K562 (cell line): ENCODE results near the gene ANP32B. TPM values are rescaled to one million over a fixed set of nuclear protein-coding genes. Genes with fewer than 3 reads are reported as not detected.

ENCODE experiments used
- ESRRA ChIP-seq: fragments of 450-650 bp; IDR thresholded peaks from 2 replicates; pipeline ENCODE4 v1.6.1; 2014; ENCODE audit warnings: low read depth, mild to moderate bottlenecking, moderate library complexity, borderline replicate concordance
- HNRNPL ChIP-seq: fragments of 200-400 bp; formaldehyde crosslinking; IDR thresholded peaks from 2 replicates; pipeline ENCODE4 v1.6.1; 2017; ENCODE audit warnings: low read depth, mild to moderate bottlenecking, low read length
- HSF4 ChIP-seq: fragments of 250-450 bp; sonication (Bioruptor Pico); IDR thresholded peaks from 2 replicates; pipeline ENCODE4 v2.1.2; 2022; ENCODE audit warnings: mild to moderate bottlenecking, moderate library complexity, borderline replicate concordance
- JUN ChIP-seq, 2 experiments: sonication (generic) in 1 of 2; formaldehyde crosslinking in 1 of 2; IDR thresholded peaks; 2 replicates each; pipeline versions ENCODE4 v1.6.1 to v1.8.0; 2012 to 2022; ENCODE audit warnings: borderline replicate concordance in 2 of 2, mild to moderate bottlenecking in 2 of 2, improper control_type of control experiment in 1 of 2, low read depth in 1 of 2, low read length in 1 of 2, missing genetic modification reagents in 1 of 2
- KLF13 ChIP-seq: fragments of 450-650 bp; IDR thresholded peaks from 2 replicates; pipeline ENCODE4 v1.6.1; 2016; ENCODE audit warnings: missing genetic modification characterization, low read depth, mild to moderate bottlenecking, missing compliant biosample characterization, moderate library complexity, borderline replicate concordance
- MCM3 ChIP-seq: fragments of 450-650 bp; IDR thresholded peaks from 2 replicates; pipeline ENCODE4 v1.6.1; 2016
- PHF21A ChIP-seq: fragments of 450-650 bp; IDR thresholded peaks from 2 replicates; pipeline ENCODE4 v1.6.1; 2017; ENCODE audit warnings: low read depth, borderline replicate concordance
- SMARCA5 ChIP-seq: fragments of 450-650 bp; IDR thresholded peaks from 2 replicates; pipeline ENCODE4 v1.6.1; 2016
- SRSF3 ChIP-seq: fragments of 200-400 bp; formaldehyde crosslinking; IDR thresholded peaks from 2 replicates; pipeline ENCODE4 v1.6.1; 2016; ENCODE audit warnings: mild to moderate bottlenecking, low read length, moderate library complexity; ENCODE audit not compliant: insufficient read depth
- TSC22D4 ChIP-seq: fragments of 450-650 bp; IDR thresholded peaks from 2 replicates; pipeline ENCODE4 v1.6.1; 2016; ENCODE audit warnings: missing genetic modification characterization, missing biosample characterization, control low read depth
- U2AF1 ChIP-seq: fragments of 200-400 bp; formaldehyde crosslinking; optimal IDR thresholded peaks from 2 replicates; pipeline ENCODE3; 2017; ENCODE audit warnings: mild to moderate bottlenecking, low read depth, low read length, moderate library complexity
- ZNF197 ChIP-seq: fragments of 200-800 bp; sonication (Bioruptor generic); IDR thresholded peaks from 2 replicates; pipeline ENCODE4 v1.6.1; 2016; ENCODE audit warnings: low read depth, missing genetic modification characterization, missing compliant biosample characterization
- polyA plus RNA-seq, 8 experiments: library from polyadenylated mRNA; depleted of rRNA in 4 of 8; stranded (reverse) in 5 of 8; unstranded in 3 of 8; fragments of >200 nt; fragmentation: Nextera tagmentation in 2 of 8; fragmentation: Illumina TruSeq in 1 of 8; extraction: Ambion mirVana in 2 of 8; extraction: Trizol in 1 of 8; gene quantifications; 2 replicates each; pipeline versions ENCODE4 v1.2.1 to v1.2.3, GENCODE V29; 2011 to 2014; ENCODE audit warnings: inconsistent platforms in 1 of 8, missing spikeins in 1 of 8
- total RNA-seq, 7 experiments: library from RNA; depleted of rRNA in 6 of 7; stranded (reverse); fragments of >200 nt in 6 of 7; fragmentation: Illumina TruSeq in 2 of 7; extraction: Trizol in 2 of 7; gene quantifications; 2 replicates each; pipeline versions ENCODE4 v1.2.1 to v1.2.3, GENCODE V29; 2011 to 2021; ENCODE audit warnings: low replicate concordance in 1 of 7
- TF ChIP-seq, protein P1 (sequence below): fragments of 250-450 bp; sonication (Bioruptor Pico); IDR thresholded peaks from 2 replicates; pipeline ENCODE4 v1.8.0; 2022; ENCODE audit warnings: moderate library complexity, mild to moderate bottlenecking, inconsistent platforms
- TF ChIP-seq, protein P2 (sequence below): fragments of 150-350 bp; conservative IDR thresholded peaks from 2 replicates; pipeline ENCODE4 v1.6.1; 2014; ENCODE audit warnings: low read length
- TF ChIP-seq, protein P3 (sequence below): sonication (generic); formaldehyde crosslinking; IDR thresholded peaks from 2 replicates; pipeline ENCODE4 v1.8.0; 2022; ENCODE audit warnings: missing genetic modification reagents, mild to moderate bottlenecking, borderline replicate concordance
- TF ChIP-seq, protein P4 (sequence below): fragments of 250-450 bp; sonication (Bioruptor Pico); IDR thresholded peaks from 2 replicates; pipeline ENCODE4 v1.8.0; 2021; ENCODE audit warnings: borderline replicate concordance, mild to moderate bottlenecking, moderate library complexity; ENCODE audit not compliant: poor library complexity, severe bottlenecking

Gene ANP32B
- total and polyA plus RNA-seq, 9 of the 15 experiments (the other 6 are each of a cell fraction or from before 2014, with no cell fraction given), result 68.9 to 815 (median 141) TPM

DNA sequence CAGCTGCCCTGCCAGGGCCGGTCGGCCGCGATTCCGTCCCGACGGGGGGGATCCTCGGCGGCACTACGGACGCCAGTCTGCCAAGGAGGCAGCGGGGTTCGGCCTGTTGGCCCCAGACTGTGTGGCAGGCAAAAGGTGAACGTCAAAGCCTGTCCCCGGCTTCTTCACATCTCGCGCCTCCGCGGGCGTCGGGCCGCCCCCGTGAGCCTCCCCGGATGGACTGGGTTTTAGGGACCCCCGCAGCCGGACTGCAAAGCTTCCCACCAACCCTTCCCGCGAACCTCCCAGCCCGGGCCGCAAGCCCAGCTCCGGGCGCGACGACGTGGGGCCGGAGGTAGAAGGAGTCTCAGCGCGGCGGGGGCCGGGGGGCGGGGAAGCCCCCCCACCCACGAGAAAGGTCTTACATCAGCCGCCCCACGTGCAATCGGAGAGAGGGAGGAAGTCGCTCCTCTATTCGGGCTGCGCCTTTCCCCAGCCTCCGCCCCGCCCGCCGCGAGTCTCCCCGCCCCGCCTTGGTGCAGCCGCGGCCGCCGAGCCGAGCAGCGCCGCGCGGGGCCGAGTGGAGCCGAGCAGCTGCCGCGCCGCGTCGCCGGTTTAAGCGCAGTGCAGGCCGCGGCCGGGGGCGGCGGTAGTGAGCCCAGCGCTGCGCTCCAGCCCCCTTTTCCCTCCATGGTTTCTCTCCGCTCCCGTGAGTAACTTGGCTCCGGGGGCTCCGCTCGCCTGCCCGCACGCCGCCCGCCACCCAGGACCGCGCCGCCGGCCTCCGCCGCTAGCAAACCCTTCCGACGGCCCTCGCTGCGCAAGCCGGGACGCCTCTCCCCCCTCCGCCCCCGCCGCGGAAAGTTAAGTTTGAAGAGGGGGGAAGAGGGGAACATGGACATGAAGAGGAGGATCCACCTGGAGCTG is at the start of gene ANP32B (continued):
- TF ChIP-seq, protein P1, sequence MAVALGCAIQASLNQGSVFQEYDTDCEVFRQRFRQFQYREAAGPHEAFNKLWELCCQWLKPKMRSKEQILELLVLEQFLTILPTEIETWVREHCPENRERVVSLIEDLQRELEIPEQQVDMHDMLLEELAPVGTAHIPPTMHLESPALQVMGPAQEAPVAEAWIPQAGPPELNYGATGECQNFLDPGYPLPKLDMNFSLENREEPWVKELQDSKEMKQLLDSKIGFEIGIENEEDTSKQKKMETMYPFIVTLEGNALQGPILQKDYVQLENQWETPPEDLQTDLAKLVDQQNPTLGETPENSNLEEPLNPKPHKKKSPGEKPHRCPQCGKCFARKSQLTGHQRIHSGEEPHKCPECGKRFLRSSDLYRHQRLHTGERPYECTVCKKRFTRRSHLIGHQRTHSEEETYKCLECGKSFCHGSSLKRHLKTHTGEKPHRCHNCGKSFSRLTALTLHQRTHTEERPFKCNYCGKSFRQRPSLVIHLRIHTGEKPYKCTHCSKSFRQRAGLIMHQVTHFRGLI, result 0 out of 2 replicates have a peak, but pooled peaks have one; percentile 45
- TF ChIP-seq SRSF3, result peak; percentile 96; the same call in 1 of the 2 replicates
- TF ChIP-seq HNRNPL, result no peak
- peak; percentile 57; the same call in 1 of the 2 replicates for TF ChIP-seq KLF13 (tag)
- TF ChIP-seq, protein P2, sequence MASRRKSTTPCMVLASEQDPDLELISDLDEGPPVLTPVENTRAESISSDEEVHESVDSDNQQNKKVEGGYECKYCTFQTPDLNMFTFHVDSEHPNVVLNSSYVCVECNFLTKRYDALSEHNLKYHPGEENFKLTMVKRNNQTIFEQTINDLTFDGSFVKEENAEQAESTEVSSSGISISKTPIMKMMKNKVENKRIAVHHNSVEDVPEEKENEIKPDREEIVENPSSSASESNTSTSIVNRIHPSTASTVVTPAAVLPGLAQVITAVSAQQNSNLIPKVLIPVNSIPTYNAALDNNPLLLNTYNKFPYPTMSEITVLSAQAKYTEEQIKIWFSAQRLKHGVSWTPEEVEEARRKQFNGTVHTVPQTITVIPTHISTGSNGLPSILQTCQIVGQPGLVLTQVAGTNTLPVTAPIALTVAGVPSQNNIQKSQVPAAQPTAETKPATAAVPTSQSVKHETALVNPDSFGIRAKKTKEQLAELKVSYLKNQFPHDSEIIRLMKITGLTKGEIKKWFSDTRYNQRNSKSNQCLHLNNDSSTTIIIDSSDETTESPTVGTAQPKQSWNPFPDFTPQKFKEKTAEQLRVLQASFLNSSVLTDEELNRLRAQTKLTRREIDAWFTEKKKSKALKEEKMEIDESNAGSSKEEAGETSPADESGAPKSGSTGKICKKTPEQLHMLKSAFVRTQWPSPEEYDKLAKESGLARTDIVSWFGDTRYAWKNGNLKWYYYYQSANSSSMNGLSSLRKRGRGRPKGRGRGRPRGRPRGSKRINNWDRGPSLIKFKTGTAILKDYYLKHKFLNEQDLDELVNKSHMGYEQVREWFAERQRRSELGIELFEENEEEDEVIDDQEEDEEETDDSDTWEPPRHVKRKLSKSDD, result no peak; the same call in 1 of the 2 replicates
- TF ChIP-seq, protein P3, sequence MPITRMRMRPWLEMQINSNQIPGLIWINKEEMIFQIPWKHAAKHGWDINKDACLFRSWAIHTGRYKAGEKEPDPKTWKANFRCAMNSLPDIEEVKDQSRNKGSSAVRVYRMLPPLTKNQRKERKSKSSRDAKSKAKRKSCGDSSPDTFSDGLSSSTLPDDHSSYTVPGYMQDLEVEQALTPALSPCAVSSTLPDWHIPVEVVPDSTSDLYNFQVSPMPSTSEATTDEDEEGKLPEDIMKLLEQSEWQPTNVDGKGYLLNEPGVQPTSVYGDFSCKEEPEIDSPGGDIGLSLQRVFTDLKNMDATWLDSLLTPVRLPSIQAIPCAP, result no peak
- TF ChIP-seq TSC22D4 (tag), result no peak
- TF ChIP-seq PHF21A, result no peak
- peak; percentile 46 for TF ChIP-seq U2AF1
- TF ChIP-seq MCM3, result no peak
- no peak for TF ChIP-seq SMARCA5
- TF ChIP-seq ESRRA, result peak; percentile 10; the same call in 1 of the 2 replicates
- peak; percentile 70; the same call in 1 of the 2 replicates for TF ChIP-seq JUN (IDR thresholded peaks at IDR 0.05; ENCODE audit: borderline replicate concordance, low read depth, low read length)
- peak; percentile 89; the same call in 1 of the 2 replicates for TF ChIP-seq JUN (CRISPR knock-in tag; IDR thresholded peaks at IDR 0.05; ENCODE audit: borderline replicate concordance)
- no peak for TF ChIP-seq ZNF197 (CRISPR knock-in tag)
- no peak for TF ChIP-seq HSF4 (CRISPR knock-in tag)
- TF ChIP-seq, protein P4, sequence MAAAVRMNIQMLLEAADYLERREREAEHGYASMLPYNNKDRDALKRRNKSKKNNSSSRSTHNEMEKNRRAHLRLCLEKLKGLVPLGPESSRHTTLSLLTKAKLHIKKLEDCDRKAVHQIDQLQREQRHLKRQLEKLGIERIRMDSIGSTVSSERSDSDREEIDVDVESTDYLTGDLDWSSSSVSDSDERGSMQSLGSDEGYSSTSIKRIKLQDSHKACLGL (CRISPR knock-in tag), result no peak
